ENCODE data around the gene RNF207. TPM values are rescaled to one million over a fixed set of nuclear protein-coding genes. Genes with fewer than 3 reads are reported as not detected.

Gene RNF207, protein sequence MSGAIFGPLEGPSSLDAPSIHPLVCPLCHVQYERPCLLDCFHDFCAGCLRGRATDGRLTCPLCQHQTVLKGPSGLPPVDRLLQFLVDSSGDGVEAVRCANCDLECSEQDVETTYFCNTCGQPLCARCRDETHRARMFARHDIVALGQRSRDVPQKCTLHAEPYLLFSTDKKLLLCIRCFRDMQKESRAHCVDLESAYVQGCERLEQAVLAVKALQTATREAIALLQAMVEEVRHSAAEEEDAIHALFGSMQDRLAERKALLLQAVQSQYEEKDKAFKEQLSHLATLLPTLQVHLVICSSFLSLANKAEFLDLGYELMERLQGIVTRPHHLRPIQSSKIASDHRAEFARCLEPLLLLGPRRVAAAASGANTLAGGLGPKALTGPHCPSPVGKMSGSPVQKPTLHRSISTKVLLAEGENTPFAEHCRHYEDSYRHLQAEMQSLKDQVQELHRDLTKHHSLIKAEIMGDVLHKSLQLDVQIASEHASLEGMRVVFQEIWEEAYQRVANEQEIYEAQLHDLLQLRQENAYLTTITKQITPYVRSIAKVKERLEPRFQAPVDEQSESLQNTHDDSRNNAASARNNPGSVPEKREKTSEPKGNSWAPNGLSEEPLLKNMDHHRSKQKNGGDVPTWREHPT
- total RNA-seq (1 to 10 TPM; 4.7 to 9.7 (median 6.9) TPM), total RNA-seq (2.2 to 14.9 (median 5.9) reads per million in 29 experiments)
- total RNA-seq (2013) = 4.8 TPM

DNA sequence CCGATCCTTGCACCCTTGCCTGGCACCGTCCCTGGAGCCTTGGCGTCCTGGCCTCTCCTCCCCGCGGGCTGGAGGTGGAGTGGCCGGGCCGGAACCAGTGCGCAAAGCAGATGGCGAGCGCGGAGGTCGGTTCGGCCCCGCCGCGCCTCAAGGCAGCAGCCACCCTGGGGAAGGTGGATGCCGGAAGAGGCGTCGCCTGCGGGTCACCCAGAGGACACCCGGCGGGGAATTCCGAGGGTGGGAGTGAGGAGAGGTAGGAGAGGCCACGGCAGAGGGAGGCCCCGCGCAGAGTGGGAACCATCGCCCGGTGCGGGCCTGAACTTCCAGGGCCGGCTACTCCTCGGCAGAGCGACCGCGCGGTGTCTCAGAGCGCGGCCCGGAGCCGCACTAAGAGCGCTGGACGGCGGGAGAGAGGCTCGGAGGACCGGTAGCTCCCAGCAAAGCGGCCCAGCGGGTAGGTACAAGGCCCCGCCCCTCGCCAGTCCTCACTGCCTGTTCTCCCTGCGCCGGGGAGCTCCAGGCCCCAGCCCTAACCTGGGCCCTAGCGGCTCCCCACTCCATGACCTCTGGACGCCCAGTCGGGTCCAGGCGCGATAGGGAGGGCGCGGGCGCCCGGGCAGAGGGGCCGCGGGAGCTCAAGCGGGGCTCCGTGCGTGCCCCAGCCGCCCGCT is at the start of gene RNF207:
Gene RNF207, plus strand, starts transcription at position 271 of the 671 bp plus-strand sequence. CDS start 417 bp downstream, outside the sequence.
- H3K9me3 ChIP-seq = no peaks in the 10 kb centered on the region
- H3K27ac ChIP-seq (ENCODE audit: low read length) = no peak within 1 kb of the TSS
- H3K27me3 Mint-ChIP-seq = peaks cover 4 to 19% of the 10 kb centered on the region in 2 donors
- H3K27ac Mint-ChIP-seq = no peak within 1 kb of the TSS
- peaks cover 6 to 38% of the 10 kb centered on the region in 2 experiments for H3K4me1 ChIP-seq (ENCODE audit: control insufficient read depth in 1 of 2, extremely low read depth in 1 of 2, insufficient read depth in 2 of 2, low read length in 2 of 2)
- 2% methylated on average over 66 of the region's 66 CpGs for WGBS (ENCODE audit: insufficient coverage)
- DNase-seq (peak in 28 of 35 experiments; percentile 19 to 73 (median 36)), ATAC-seq (replicated peaks in 1 of 4) (peak; percentile 47 to 84 (median 58))
- no peaks in the 10 kb centered on the region for H3K36me3 Mint-ChIP-seq
- peak within 1 kb of the TSS; percentile 69 to 72 (median 71) for H3K4me3 Mint-ChIP-seq
- ChIA-PET CTCF (interaction anchor here in 1 of 2 donors (0.5 to 0.6 kb wide), 2 partner anchors 17 to 420 kb away, joined by 3 to 4 read pairs; no protein-coding TSS in a partner anchor), POLR2A (no interaction called here)
- peak within 1 kb of the TSS; percentile 60 to 75 for H3K4me3 ChIP-seq (ENCODE audit: control insufficient read depth in 1 of 2, extremely low read depth in 1 of 2, low read length in 1 of 2)
- H3K9me3 Mint-ChIP-seq = no peaks in the 10 kb centered on the region
- H3K27me3 ChIP-seq (replicated peaks in 1 of 2; ENCODE audit: control insufficient read depth in 2 of 2, extremely low read depth in 1 of 2, insufficient read depth in 2 of 2, low read length in 1 of 2) = peaks cover 3 to 63% of the 10 kb centered on the region in 2 experiments
- no peaks in the 10 kb centered on the region for H3K36me3 ChIP-seq (ENCODE audit: control insufficient read depth in 2 of 2, extremely low read depth in 1 of 2, insufficient read depth in 1 of 2, low read length in 1 of 2)
- H3K4me1 Mint-ChIP-seq = peaks cover 3 to 24% (median 15%) of the 10 kb centered on the region in 3 donors

- CTCF ChIA-PET = no interaction called here
- H3K4me1 Mint-ChIP-seq = peaks cover 0 to 6% (median 0%) of the 10 kb centered on the region in 3 donors
- H3K27me3 Mint-ChIP-seq = peaks cover 20 to 22% of the 10 kb centered on the region in 2 donors
- 84% methylated on average over 2 of the region's 2 CpGs for WGBS (ENCODE audit: insufficient coverage)
- H3K27ac ChIP-seq (ENCODE audit: low read length) = no peak overlapping the region
- peaks cover 0 to 26% of the 10 kb centered on the region in 2 experiments for H3K4me1 ChIP-seq (ENCODE audit: control insufficient read depth in 1 of 2, extremely low read depth in 1 of 2, insufficient read depth in 2 of 2, low read length in 2 of 2)
- no peaks in the 10 kb centered on the region for H3K9me3 Mint-ChIP-seq
- ATAC-seq (replicated peaks in 1 of 4) = no peak
- H3K36me3 Mint-ChIP-seq = no peaks in the 10 kb centered on the region
- no peaks in the 10 kb centered on the region for H3K9me3 ChIP-seq
- no peaks in the 10 kb centered on the region for H3K36me3 ChIP-seq (ENCODE audit: control insufficient read depth in 2 of 2, extremely low read depth in 1 of 2, insufficient read depth in 1 of 2, low read length in 1 of 2)
- DNase-seq = no peak
- H3K27ac Mint-ChIP-seq = no peak overlapping the region
- peaks cover 0 to 45% of the 10 kb centered on the region in 2 experiments for H3K27me3 ChIP-seq (replicated peaks in 1 of 2; ENCODE audit: control insufficient read depth in 2 of 2, extremely low read depth in 1 of 2, insufficient read depth in 2 of 2, low read length in 1 of 2)
- no peak overlapping the region for H3K4me3 ChIP-seq (ENCODE audit: control insufficient read depth in 1 of 2, extremely low read depth in 1 of 2, low read length in 1 of 2)
- no peak overlapping the region for H3K4me3 Mint-ChIP-seq
- POLR2A ChIA-PET = no interaction called here
These were observed 48.8 kb upstream of the RNF207 start for GRCh38 chr1:6157132-6157527.

DNA sequence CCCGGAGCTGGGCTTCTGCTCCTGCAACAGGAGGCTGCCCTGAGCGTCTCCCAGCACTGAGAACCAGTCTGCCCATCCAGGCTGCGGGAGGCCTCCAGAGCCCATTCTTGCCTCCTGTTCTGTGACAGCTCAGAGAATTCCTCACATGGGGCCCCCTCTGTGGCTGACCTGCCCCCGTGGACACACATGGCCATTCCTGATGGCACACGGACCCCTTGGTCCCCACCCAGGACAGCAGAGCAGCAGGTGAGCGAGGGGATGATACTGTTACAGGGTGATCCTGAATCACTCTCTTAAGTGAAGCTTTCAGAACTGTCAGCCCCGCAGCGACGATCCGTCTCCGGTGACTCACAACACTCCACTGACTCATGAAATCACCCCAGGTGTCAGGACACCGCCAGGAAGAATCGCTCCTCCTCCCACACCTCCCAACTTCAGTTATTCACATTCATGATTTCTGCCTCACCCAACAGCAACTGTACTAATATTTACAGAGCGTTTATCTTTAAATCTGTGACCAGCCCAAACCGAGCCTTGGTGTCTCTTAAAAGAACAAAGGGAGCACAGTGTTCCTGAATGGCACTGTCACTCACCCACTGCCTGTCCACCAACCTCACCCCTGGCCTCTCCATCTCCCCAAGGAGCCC is 48.3 kb upstream of the RNF207 start:
- Mint-ChIP-seq H3K36me3 (no peaks in the 10 kb centered on the region), H3K27ac (no peak overlapping the region), H3K4me1 (peaks cover 0 to 6% (median 0%) of the 10 kb centered on the region in 3 donors), H3K27me3 (peaks cover 20 to 24% of the 10 kb centered on the region in 2 donors), H3K9me3 (no peaks in the 10 kb centered on the region), H3K4me3 (no peak overlapping the region)
- Histone ChIP-seq H3K27ac (ENCODE audit: low read length) (no peak overlapping the region), H3K4me3 (ENCODE audit: control insufficient read depth in 1 of 2, extremely low read depth in 1 of 2, low read length in 1 of 2) (no peak overlapping the region), H3K4me1 (ENCODE audit: control insufficient read depth in 1 of 2, extremely low read depth in 1 of 2, insufficient read depth in 2 of 2, low read length in 2 of 2) (peaks cover 0 to 26% of the 10 kb centered on the region in 2 experiments), H3K9me3 (no peaks in the 10 kb centered on the region), H3K27me3 (replicated peaks in 1 of 2; ENCODE audit: control insufficient read depth in 2 of 2, extremely low read depth in 1 of 2, insufficient read depth in 2 of 2, low read length in 1 of 2) (peaks cover 0 to 49% of the 10 kb centered on the region in 2 experiments), H3K36me3 (ENCODE audit: control insufficient read depth in 2 of 2, extremely low read depth in 1 of 2, insufficient read depth in 1 of 2, low read length in 1 of 2) (no peaks in the 10 kb centered on the region)
- 66% methylated on average over 14 of the region's 15 CpGs for WGBS (ENCODE audit: insufficient coverage)
- ChIA-PET POLR2A (no interaction called here), CTCF (no interaction called here)
- ATAC-seq (replicated peaks in 1 of 4) (peak in 1 of 4 experiments; percentile 17), DNase-seq (no peak)

DNA sequence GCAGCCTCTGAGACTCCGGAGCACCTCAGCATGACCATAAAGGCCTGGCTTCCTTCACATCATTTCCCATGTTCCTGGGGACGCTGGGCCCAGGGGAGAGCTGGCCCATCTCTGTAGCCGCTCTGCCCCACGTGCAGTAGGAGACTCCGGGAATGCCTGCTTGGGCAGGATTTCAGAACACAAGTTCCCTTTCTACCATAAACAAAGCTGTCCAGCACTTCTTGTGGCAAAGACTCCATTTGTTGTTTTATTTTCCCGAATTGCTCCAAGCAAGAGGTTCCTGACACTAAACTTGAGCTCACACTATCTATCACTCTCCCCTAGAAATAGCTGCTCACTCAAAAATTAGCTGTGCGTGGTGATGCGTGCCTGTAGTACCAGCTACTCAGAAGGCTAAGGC is 47.7 kb upstream of the RNF207 start:
- no peaks in the 10 kb centered on the region for H3K36me3 Mint-ChIP-seq
- 76% methylated on average over 7 of the region's 8 CpGs for WGBS (ENCODE audit: insufficient coverage)
- ChIA-PET CTCF (no interaction called here), POLR2A (no interaction called here)
- H3K9me3 Mint-ChIP-seq = no peaks in the 10 kb centered on the region
- DNase-seq (no peak), ATAC-seq (replicated peaks in 1 of 4) (no peak)
- H3K27ac Mint-ChIP-seq = no peak overlapping the region
- H3K9me3 ChIP-seq = no peaks in the 10 kb centered on the region
- peaks cover 0 to 5% (median 0%) of the 10 kb centered on the region in 3 donors for H3K4me1 Mint-ChIP-seq
- H3K27me3 ChIP-seq (replicated peaks in 1 of 2; ENCODE audit: control insufficient read depth in 2 of 2, extremely low read depth in 1 of 2, insufficient read depth in 2 of 2, low read length in 1 of 2) = peaks cover 0 to 53% of the 10 kb centered on the region in 2 experiments
- no peaks in the 10 kb centered on the region for H3K36me3 ChIP-seq (ENCODE audit: control insufficient read depth in 2 of 2, extremely low read depth in 1 of 2, insufficient read depth in 1 of 2, low read length in 1 of 2)
- no peak overlapping the region for H3K27ac ChIP-seq (ENCODE audit: low read length)
- peaks cover 20 to 25% of the 10 kb centered on the region in 2 donors for H3K27me3 Mint-ChIP-seq
- no peak overlapping the region for H3K4me3 Mint-ChIP-seq
- H3K4me3 ChIP-seq (ENCODE audit: control insufficient read depth in 1 of 2, extremely low read depth in 1 of 2, low read length in 1 of 2) = no peak overlapping the region
- peaks cover 0 to 24% of the 10 kb centered on the region in 2 experiments for H3K4me1 ChIP-seq (ENCODE audit: control insufficient read depth in 1 of 2, extremely low read depth in 1 of 2, insufficient read depth in 2 of 2, low read length in 2 of 2)

GRCh38 chr1:6162341-6162740 is 43.6 kb upstream of the RNF207 start:
- H3K4me3 Mint-ChIP-seq = no peak overlapping the region
- ATAC-seq (replicated peaks in 1 of 4) = no peak
- H3K4me1 Mint-ChIP-seq = no peaks in the 10 kb centered on the region
- H3K4me1 ChIP-seq (ENCODE audit: control insufficient read depth in 1 of 2, extremely low read depth in 1 of 2, insufficient read depth in 2 of 2, low read length in 2 of 2) = no peaks in the 10 kb centered on the region
- no peak overlapping the region for H3K27ac Mint-ChIP-seq
- no peaks in the 10 kb centered on the region for H3K9me3 ChIP-seq
- no peaks in the 10 kb centered on the region for H3K9me3 Mint-ChIP-seq
- 71% methylated on average over 3 of the region's 7 CpGs for WGBS (ENCODE audit: insufficient coverage)
- no peak for DNase-seq
- no peaks in the 10 kb centered on the region for H3K36me3 Mint-ChIP-seq
- H3K27me3 Mint-ChIP-seq = peaks cover 23 to 41% of the 10 kb centered on the region in 2 donors
- ChIA-PET CTCF (no interaction called here), POLR2A (no interaction called here)
- H3K27me3 ChIP-seq (replicated peaks in 1 of 2; ENCODE audit: control insufficient read depth in 2 of 2, extremely low read depth in 1 of 2, insufficient read depth in 2 of 2, low read length in 1 of 2) = peaks cover 0 to 58% of the 10 kb centered on the region in 2 experiments
- no peaks in the 10 kb centered on the region for H3K36me3 ChIP-seq (ENCODE audit: control insufficient read depth in 2 of 2, extremely low read depth in 1 of 2, insufficient read depth in 1 of 2, low read length in 1 of 2)
- no peak overlapping the region for H3K4me3 ChIP-seq (ENCODE audit: control insufficient read depth in 1 of 2, extremely low read depth in 1 of 2, low read length in 1 of 2)
- H3K27ac ChIP-seq (ENCODE audit: low read length) = no peak overlapping the region

- H3K4me3 ChIP-seq (ENCODE audit: control insufficient read depth in 1 of 2, extremely low read depth in 1 of 2, low read length in 1 of 2) = no peak overlapping the region
- peaks cover 0 to 58% of the 10 kb centered on the region in 2 experiments for H3K27me3 ChIP-seq (replicated peaks in 1 of 2; ENCODE audit: control insufficient read depth in 2 of 2, extremely low read depth in 1 of 2, insufficient read depth in 2 of 2, low read length in 1 of 2)
- H3K36me3 ChIP-seq (ENCODE audit: control insufficient read depth in 2 of 2, extremely low read depth in 1 of 2, insufficient read depth in 1 of 2, low read length in 1 of 2) = no peaks in the 10 kb centered on the region
- no peaks in the 10 kb centered on the region for H3K4me1 ChIP-seq (ENCODE audit: control insufficient read depth in 1 of 2, extremely low read depth in 1 of 2, insufficient read depth in 2 of 2, low read length in 2 of 2)
- ATAC-seq (replicated peaks in 1 of 4) = no peak
- ChIA-PET POLR2A (no interaction called here), CTCF (no interaction called here)
- no peaks in the 10 kb centered on the region for H3K36me3 Mint-ChIP-seq
- no peak for DNase-seq
- peaks cover 23 to 39% of the 10 kb centered on the region in 2 donors for H3K27me3 Mint-ChIP-seq
- no peak overlapping the region for H3K4me3 Mint-ChIP-seq
- WGBS (ENCODE audit: insufficient coverage) = 68% methylated on average over 13 of the region's 13 CpGs
- no peaks in the 10 kb centered on the region for H3K9me3 ChIP-seq
- no peak overlapping the region for H3K27ac Mint-ChIP-seq
- no peaks in the 10 kb centered on the region for H3K9me3 Mint-ChIP-seq
- no peak overlapping the region for H3K27ac ChIP-seq (ENCODE audit: low read length)
- H3K4me1 Mint-ChIP-seq = no peaks in the 10 kb centered on the region
These were observed 43.1 kb upstream of the RNF207 start for GRCh38 chr1:6162773-6163172.

Data from T-cell (primary cell).